Coronary artery (tissue), 2 donors: ENCODE results near the gene DRD1.

Experiments used
- DNase-seq: peaks from one replicate; pipeline ENCODE4 v3.0.0-alpha.2; 2017; ENCODE audit warnings: low spot score
- H3K27ac ChIP-seq, 2 donors: fragments of 200-600 bp; sonication (generic); one replicate each; pipeline ENCODE4 v1.5.1; 2016 to 2019
- H3K4me3 ChIP-seq: fragments of 200-600 bp; sonication (generic); 2 replicates; pipeline ENCODE4 v1.5.1; 2016; ENCODE audit warnings: mild to moderate bottlenecking, moderate library complexity
- TF ChIP-seq, protein P1 (sequence below): fragments of 200-600 bp; sonication (generic); IDR thresholded peaks from one replicate; pipeline ENCODE4 v1.5.1; 2019; ENCODE audit warnings: antibody characterized with exemption

Gene DRD1

DNA sequence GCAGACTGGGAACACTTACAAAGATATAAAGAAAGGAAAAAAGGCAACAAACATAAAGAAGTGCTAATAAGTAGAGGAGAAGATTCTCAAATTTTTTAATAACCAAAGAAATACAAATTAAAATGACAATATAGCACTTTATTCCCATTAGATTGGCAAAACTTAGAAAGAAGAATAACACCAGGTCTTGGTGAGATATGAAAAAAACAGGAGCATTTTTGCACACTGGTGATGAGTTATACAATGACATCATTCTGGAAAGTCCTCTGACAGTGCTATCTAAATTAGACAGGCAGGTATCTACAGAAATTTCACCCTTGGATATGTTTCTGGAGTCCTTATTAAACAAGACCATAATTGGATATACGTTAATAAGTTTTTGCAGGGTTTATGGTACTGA lies 24.9 kb upstream of the DRD1 start:
- H3K4me3 ChIP-seq = no peak overlapping the region
- TF ChIP-seq, protein P1, sequence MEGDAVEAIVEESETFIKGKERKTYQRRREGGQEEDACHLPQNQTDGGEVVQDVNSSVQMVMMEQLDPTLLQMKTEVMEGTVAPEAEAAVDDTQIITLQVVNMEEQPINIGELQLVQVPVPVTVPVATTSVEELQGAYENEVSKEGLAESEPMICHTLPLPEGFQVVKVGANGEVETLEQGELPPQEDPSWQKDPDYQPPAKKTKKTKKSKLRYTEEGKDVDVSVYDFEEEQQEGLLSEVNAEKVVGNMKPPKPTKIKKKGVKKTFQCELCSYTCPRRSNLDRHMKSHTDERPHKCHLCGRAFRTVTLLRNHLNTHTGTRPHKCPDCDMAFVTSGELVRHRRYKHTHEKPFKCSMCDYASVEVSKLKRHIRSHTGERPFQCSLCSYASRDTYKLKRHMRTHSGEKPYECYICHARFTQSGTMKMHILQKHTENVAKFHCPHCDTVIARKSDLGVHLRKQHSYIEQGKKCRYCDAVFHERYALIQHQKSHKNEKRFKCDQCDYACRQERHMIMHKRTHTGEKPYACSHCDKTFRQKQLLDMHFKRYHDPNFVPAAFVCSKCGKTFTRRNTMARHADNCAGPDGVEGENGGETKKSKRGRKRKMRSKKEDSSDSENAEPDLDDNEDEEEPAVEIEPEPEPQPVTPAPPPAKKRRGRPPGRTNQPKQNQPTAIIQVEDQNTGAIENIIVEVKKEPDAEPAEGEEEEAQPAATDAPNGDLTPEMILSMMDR = no peak
- H3K27ac ChIP-seq = no peak overlapping the region
- no peak for DNase-seq

DNA sequence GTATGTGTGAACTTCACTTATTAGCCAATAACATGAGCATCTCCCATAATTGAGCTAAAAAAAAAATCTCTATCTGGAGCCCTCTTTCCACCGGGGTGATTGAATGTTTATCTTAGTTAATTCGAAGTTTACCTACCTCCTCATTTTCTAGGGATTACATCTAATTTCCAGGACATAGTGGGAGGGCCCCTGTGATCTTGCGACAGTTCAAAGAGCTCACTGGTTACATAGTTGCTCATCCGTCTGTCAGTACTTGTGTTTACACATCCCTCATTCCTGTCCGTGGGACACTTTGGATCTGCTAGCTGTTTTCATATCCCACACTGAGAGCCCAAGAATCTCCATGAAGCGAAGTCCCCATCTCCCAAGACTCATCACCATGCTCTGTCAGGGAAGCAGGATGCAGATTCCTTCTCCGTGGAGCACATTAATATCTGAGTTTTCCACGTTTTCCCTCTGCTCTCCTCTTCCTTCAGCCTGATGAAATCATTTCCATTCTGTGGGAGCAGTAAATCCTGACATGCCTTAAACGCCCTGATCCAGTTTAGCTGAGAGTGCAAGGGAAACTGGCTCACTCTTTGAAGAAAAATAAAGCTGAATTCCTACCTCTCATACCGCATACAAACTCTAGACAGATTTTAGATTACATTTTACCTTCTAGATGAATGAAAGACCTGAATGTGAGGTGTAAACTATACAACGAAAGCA lies 24.2 kb upstream of the DRD1 start:
- no peak for DNase-seq
- no peak overlapping the region for H3K4me3 ChIP-seq
- TF ChIP-seq, protein P1 = no peak
- H3K27ac ChIP-seq = no peak overlapping the region

DNA sequence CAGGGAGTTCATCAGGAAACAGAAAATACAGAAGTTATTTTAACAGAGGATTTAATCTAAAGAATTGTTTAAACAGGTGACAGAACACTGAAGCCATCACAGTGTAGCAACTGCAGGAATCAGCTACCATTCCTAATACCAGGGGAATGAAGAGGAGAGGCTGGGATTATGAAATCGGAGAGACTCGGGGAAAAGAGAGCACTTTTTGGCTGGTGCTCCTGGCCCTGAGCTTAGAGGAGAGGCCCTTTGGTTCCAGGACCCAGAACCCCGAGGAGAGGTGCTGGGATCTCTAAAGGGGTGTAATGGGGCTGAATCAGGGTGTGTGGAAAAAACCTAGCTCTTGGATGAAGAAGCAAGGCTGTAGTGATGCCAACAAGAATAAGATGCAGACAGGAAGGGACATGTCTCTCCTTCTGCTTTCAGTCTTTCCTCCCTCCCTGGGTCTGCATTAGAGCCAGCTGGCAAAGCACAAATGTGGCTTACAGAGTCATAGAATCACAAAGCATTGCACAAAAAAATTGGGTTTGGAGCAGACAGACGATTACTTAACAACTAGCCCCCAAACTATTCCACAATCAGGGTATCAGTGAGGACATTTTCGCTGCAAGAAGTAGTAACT lies 22.8 kb upstream of the DRD1 start:
- no peak for DNase-seq
- H3K4me3 ChIP-seq = no peak overlapping the region
- H3K27ac ChIP-seq = peak overlapping the region in 1 of 2 donors; percentile 32
- TF ChIP-seq, protein P1 = no peak

DNA sequence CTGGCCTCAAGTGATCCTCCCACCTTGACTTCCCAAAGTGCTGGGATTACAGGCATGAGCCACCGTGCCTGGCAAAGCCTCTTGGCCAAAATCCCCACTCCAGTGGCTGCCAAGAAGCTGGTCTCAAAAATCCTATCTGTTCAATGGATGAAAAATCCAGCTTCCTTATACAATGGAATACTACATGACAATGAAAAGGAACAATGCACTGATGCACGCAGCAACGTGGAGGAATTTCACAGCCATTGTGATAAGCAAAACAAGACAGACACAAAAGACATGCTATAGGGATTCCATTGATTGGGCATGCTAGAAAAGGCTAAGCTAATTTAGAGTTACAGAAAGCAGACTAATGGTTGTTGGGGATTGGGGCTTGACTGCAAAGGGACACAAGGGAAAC lies 21.3 kb upstream of the DRD1 start:
- H3K4me3 ChIP-seq = no peak overlapping the region
- no peak for DNase-seq
- no peak overlapping the region for H3K27ac ChIP-seq
- TF ChIP-seq, protein P1 = no peak

DNA sequence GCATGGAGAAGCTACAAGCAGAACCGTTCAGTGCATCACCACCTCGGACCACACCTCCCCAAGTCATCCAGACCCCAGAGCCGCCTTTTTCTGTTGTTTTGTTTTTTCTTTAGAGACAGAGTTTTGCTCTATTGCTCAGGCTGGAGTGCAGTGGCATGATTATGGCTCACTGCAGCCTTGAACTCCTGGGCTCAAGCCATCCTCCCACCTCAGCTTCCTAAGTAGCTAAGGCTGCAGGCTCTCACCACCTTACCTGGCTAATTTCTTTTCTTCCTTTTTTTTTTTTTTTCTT lies 20.9 kb upstream of the DRD1 start:
- Histone ChIP-seq H3K4me3 (no peak overlapping the region), H3K27ac (no peak overlapping the region)
- TF ChIP-seq, protein P1 = no peak
- DNase-seq = no peak

DNA sequence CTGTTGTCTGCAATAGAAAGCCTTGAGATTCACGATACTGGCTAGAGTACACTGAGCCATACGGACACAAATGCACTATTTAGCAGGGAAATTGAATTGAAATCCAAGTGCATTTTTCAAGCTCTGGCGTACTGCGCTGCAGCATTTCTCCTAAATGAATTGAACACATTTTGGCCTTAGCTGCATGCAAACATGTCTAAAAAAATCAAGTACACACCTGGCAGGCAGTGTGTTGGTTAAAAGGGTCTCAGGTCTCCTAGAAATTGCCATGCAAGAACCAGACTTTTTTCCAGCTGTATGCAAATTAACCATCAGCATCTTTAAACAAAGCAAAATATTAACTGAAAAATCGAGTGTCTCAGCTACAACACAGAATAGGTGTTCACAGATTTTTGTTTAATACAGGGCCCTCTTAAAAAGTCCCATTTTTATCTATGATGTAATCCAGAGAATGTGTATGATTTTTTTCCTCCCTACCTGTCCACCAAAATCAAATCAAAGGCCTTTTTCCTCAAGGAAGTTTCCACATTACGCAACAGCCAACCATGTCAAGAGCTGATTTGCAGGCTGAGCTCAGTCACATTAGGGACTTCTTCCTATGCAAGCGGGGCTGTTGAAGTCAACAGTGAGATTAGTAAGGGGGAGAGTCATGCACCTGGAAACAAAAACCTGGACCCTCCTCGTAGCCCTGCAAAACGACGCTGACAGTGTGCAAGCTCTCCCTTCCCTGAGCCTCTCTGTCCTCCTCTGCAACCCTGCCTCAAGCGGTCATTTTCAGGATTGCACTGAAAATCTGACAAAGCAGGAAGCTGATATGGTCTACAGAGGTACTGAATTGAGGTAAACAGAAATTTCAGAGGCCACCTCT lies 20.3 kb upstream of the DRD1 start:
- TF ChIP-seq, protein P1 = peak; percentile 61
- Histone ChIP-seq H3K27ac (no peak overlapping the region), H3K4me3 (no peak overlapping the region)
- DNase-seq = no peak
